Small intestine (tissue), 7 donors: ENCODE data around the gene RIPPLY1. TPM values are rescaled to one million over a fixed set of nuclear protein-coding genes. Genes with fewer than 3 reads are reported as not detected.

Experiments used
- DNase-seq, 2 donors: peaks; one replicate each; pipeline versions ENCODE4 v3.0.0 to v3.0.0-alpha.2; 2013
- FAIRE-seq: peaks from 2 replicates; lab custom pipeline; 2012; peaks lifted over from hg19 to GRCh38; lab: Jason Lieb, UNC
- H3K27ac ChIP-seq, 3 donors: one replicate each; pipeline ENCODE4 v1.5.1; 2013; ENCODE audit warnings: low read length in 2 of 3, mild to moderate bottlenecking in 2 of 3, control low read depth in 1 of 3, inconsistent platforms in 1 of 3, low read depth in 1 of 3, moderate library complexity in 1 of 3
- H3K27me3 ChIP-seq, 3 donors: one replicate each; pipeline ENCODE4 v1.6.1; 2013; ENCODE audit warnings: low read length in 3 of 3, inconsistent platforms in 1 of 3; ENCODE audit not compliant: control insufficient read depth in 3 of 3, insufficient read depth in 3 of 3
- H3K36me3 ChIP-seq, 3 donors: one replicate each; pipeline ENCODE4 v1.6.1; 2013; ENCODE audit warnings: low read length in 3 of 3, inconsistent platforms in 1 of 3, low read depth in 1 of 3, mild to moderate bottlenecking in 1 of 3, moderate library complexity in 1 of 3; ENCODE audit not compliant: control insufficient read depth in 3 of 3, insufficient read depth in 2 of 3
- H3K4me1 ChIP-seq, 3 donors: one replicate each; pipeline ENCODE4 v1.6.1; 2013; ENCODE audit warnings: low read length in 2 of 3, inconsistent platforms in 1 of 3, low read depth in 1 of 3, mild to moderate bottlenecking in 1 of 3, moderate library complexity in 1 of 3; ENCODE audit not compliant: control insufficient read depth in 3 of 3, insufficient read depth in 2 of 3
- H3K4me3 ChIP-seq, 3 donors: one replicate each; pipeline ENCODE4 v1.5.1; 2013; ENCODE audit warnings: low read length in 3 of 3, control low read depth in 1 of 3, inconsistent platforms in 1 of 3, low read depth in 1 of 3, mild to moderate bottlenecking in 1 of 3, moderate library complexity in 1 of 3
- H3K9me3 ChIP-seq, 2 donors: one replicate each; pipeline ENCODE4 v1.6.1; 2013; ENCODE audit warnings: low read depth in 1 of 2, low read length in 1 of 2; ENCODE audit not compliant: control insufficient read depth in 2 of 2, insufficient read depth in 1 of 2
- WGBS, 3 donors: extraction: QIAGEN DNeasy Blood & Tissue Kit; methylation state at CpG; one replicate each; pipeline ENCODE4 v1.1.7; 2013; 5-methylcytosine and 5-hydroxymethylcytosine counted together
- polyA plus RNA-seq, 4 donors: library from polyadenylated mRNA; stranded (reverse) in 3 of 4; unstranded in 1 of 4; fragments of 200-250 nt in 3 of 4; fragments of 120-200 nt in 1 of 4; gene quantifications; one replicate each; pipeline versions ENCODE4 v1.2.1 to v1.2.3, GENCODE V29; 2013
- donor health status: healthy with polysubstance abuse.
- donor health status: control.
- donor health status: control.
- donor health status: Bipolar disorder and iron deficiency.
- donor health status: healthy.

The RIPPLY1 gene
- polyA plus RNA-seq, 4 donors: 0.07 to 0.40 TPM; not detected in 2

GRCh38 chrX:106940068-106940467 lies 36.9 kb upstream of the RIPPLY1 start:
- Histone ChIP-seq H3K4me3 (no peak overlapping the region), H3K36me3 (peaks cover 0 to 9% (median 4%) of the 10 kb centered on the region in 3 donors), H3K27me3 (no peaks in the 10 kb centered on the region), H3K27ac (no peak overlapping the region), H3K4me1 (peaks cover 0 to 15% (median 0%) of the 10 kb centered on the region in 3 donors), H3K9me3 (no peaks in the 10 kb centered on the region)
- DNase-seq (no peak), FAIRE-seq (no peak)
- 22 to 56% (median 33%) methylated on average over 1 of the region's 1 CpG for WGBS, 3 donors

DNA sequence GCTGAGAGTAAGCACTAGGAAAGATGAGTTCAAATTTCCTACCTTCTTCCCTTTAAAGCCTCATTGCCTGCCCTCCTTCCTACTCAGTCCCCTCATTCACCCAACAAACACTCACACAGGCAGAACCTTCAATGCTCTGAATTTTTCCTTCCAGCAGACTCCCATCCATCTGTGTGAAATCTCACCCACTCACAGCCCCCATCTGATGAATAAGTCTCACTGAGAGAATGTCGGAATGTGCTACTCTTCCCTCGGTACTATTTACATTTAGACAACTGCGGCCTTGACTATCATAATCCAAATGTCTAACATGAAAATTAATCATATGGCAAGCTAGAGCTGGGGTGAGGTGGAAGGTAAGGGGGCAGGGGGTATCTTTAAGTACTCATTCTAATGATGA lies 36.4 kb upstream of the RIPPLY1 start:
- H3K4me3 ChIP-seq: no peak overlapping the region
- WGBS, 3 donors: 73 to 92% (median 91%) methylated on average over 3 of the region's 3 CpGs
- no peaks in the 10 kb centered on the region for H3K27me3 ChIP-seq
- H3K36me3 ChIP-seq: peaks cover 0 to 10% (median 4%) of the 10 kb centered on the region in 3 donors
- H3K9me3 ChIP-seq: no peaks in the 10 kb centered on the region
- peaks cover 0 to 18% (median 0%) of the 10 kb centered on the region in 3 donors for H3K4me1 ChIP-seq
- DNase-seq: no peak
- no peak for FAIRE-seq
- peak overlapping the region in 1 of 3 donors; percentile 22 for H3K27ac ChIP-seq

DNA sequence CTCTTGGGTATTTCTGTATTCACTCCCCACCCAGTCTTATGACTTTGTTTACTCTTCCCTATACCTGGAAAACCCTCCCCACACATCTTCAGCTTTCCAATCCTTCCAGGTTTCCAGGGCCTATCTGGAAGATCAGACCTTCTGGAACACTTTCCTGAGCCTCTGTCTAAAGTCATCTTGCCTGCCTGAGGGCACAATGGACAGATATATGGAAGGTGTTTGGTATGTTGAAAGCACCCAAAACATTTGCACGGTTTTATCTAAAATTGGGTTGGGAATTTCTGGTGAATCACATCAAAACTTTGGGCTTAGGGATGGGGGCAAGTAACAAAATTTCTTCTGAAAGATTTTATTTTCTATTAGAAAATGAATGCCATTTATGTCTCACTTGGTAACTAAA lies 33.1 kb upstream of the RIPPLY1 start:
- Histone ChIP-seq H3K4me3 (no peak overlapping the region), H3K27ac (no peak overlapping the region), H3K27me3 (no peaks in the 10 kb centered on the region), H3K36me3 (peaks cover 0 to 2% (median 2%) of the 10 kb centered on the region in 3 donors), H3K4me1 (peaks cover 0 to 35% (median 1%) of the 10 kb centered on the region in 3 donors), H3K9me3 (no peaks in the 10 kb centered on the region)
- no peak for FAIRE-seq
- no peak for DNase-seq
- WGBS, 3 donors: 48 to 93% (median 76%) methylated on average over 1 of the region's 1 CpG

- Histone ChIP-seq H3K4me1 (peaks cover 0 to 35% (median 3%) of the 10 kb centered on the region in 3 donors), H3K9me3 (no peaks in the 10 kb centered on the region), H3K36me3 (peaks cover 0 to 5% (median 0%) of the 10 kb centered on the region in 3 donors), H3K27ac (peak overlapping the region in 1 of 3 donors; percentile 38), H3K27me3 (no peaks in the 10 kb centered on the region), H3K4me3 (no peak overlapping the region)
- no peak for DNase-seq
- 36 to 58% (median 44%) methylated on average over 4 of the region's 4 CpGs for WGBS, 3 donors
- FAIRE-seq: no peak
Measured at GRCh38 chrX:106935175-106935574, 32.0 kb upstream of the RIPPLY1 start.

- DNase-seq (peak; percentile 59 to 73), FAIRE-seq (no peak)
- Histone ChIP-seq H3K27me3 (no peaks in the 10 kb centered on the region), H3K36me3 (peaks cover 0 to 11% (median 0%) of the 10 kb centered on the region in 3 donors), H3K4me3 (peak overlapping the region in 1 of 3 donors; percentile 15), H3K9me3 (no peaks in the 10 kb centered on the region), H3K4me1 (peaks cover 0 to 29% (median 3%) of the 10 kb centered on the region in 3 donors), H3K27ac (peak overlapping the region; percentile 70 to 90 (median 78))
- WGBS, 3 donors: 4 to 20% (median 5%) methylated on average over 3 of the region's 3 CpGs
Measured at GRCh38 chrX:106933538-106933961, 30.4 kb upstream of the RIPPLY1 start.

- Histone ChIP-seq H3K27me3 (no peaks in the 10 kb centered on the region), H3K9me3 (no peaks in the 10 kb centered on the region), H3K4me3 (peak overlapping the region in 1 of 3 donors; percentile 15), H3K27ac (peak overlapping the region; percentile 70 to 90 (median 78)), H3K36me3 (peaks cover 0 to 11% (median 0%) of the 10 kb centered on the region in 3 donors), H3K4me1 (peaks cover 0 to 29% (median 3%) of the 10 kb centered on the region in 3 donors)
- DNase-seq (peak in 1 of 2 donors; percentile 68), FAIRE-seq (no peak)
- 27 to 50% (median 40%) methylated on average over 6 of the region's 6 CpGs for WGBS, 3 donors
Measured at GRCh38 chrX:106932960-106933537, 29.9 kb upstream of the RIPPLY1 start.

DNA sequence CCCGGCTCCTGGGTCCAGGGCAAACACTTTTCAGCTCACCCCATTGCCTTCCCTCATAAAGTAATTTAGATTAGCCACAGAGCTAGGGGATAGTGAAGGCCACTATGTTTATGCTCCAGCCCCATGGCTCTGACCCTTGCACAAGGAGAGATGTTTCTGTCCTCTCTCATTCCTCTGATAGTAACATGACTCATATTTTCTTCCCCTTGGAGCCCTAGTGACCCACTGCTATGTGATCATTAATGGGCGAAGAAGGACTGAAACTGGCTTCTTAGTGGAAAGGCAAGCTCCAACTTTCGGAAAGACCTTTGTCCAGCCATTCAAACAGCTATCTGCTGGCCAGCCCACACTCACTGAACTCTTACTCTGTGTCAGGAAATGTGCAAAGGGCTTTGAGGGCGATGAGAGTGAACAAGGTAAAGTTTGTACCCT lies 29.4 kb upstream of the RIPPLY1 start:
- Histone ChIP-seq H3K4me1 (peaks cover 0 to 29% (median 3%) of the 10 kb centered on the region in 3 donors), H3K27me3 (no peaks in the 10 kb centered on the region), H3K9me3 (no peaks in the 10 kb centered on the region), H3K27ac (peak overlapping the region in 2 of 3 donors; percentile 78 to 90), H3K4me3 (peak overlapping the region in 1 of 3 donors; percentile 15), H3K36me3 (peaks cover 0 to 11% (median 0%) of the 10 kb centered on the region in 3 donors)
- 24 to 52% (median 40%) methylated on average over 4 of the region's 4 CpGs for WGBS, 3 donors
- DNase-seq (peak; percentile 82 to 89), FAIRE-seq (no peak)

DNA sequence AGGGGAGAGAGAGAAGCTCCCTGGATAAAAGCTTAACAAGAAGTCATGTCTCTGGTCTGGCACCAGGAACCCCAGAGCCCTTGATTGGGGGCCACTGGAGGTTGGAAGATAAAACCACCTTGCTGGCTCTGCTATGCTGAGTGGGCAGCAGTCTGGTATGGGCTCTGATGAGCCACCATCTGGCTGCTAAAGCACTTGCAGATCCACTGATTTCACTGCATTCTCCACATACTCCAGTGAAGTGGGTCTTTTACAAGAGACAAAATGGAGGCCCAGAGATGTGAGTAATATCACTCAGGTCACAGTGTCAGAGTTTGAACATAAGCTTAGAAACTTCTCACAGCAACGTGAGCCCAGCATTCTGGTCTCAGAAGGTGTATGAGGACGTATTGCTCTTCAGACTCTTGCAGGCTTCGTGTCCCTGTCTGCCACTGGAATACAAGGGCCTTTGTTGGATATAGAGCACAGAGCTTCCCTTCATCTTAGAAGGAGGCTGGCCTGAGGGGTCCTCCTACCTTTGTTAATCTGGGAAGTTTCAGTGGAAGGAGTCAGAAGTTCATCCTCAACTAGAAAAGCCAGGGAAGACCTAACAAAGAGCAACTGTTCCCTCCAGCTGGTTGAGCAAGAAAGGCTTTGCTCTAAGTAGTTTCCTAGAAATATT lies 28.8 kb upstream of the RIPPLY1 start:
- no peak for FAIRE-seq
- H3K4me3 ChIP-seq: peak overlapping the region in 1 of 3 donors; percentile 61

More for the DNA sequence above, 28.8 kb upstream of the RIPPLY1 start:
- Histone ChIP-seq H3K27ac (peak overlapping the region; percentile 50 to 90 (median 78)), H3K36me3 (peaks cover 0 to 11% (median 0%) of the 10 kb centered on the region in 3 donors), H3K9me3 (no peaks in the 10 kb centered on the region), H3K4me1 (peaks cover 0 to 35% (median 4%) of the 10 kb centered on the region in 3 donors), H3K27me3 (no peaks in the 10 kb centered on the region)
- 23 to 60% (median 55%) methylated on average over 3 of the region's 3 CpGs for WGBS, 3 donors
- no peak for DNase-seq
